Muscle of leg (tissue), 11 donors: Measurements from ENCODE around the gene SLCO6A1. TPM values are rescaled to one million over a fixed set of nuclear protein-coding genes. Genes with fewer than 3 reads are reported as not detected.

Experiments used
- DNase-seq: peaks from one replicate; pipeline ENCODE4 v3.0.0; 2013
- H3K27ac ChIP-seq: one replicate; pipeline ENCODE4 v1.5.1; 2013; ENCODE audit warnings: mild to moderate bottlenecking, low read length, control low read depth
- H3K27me3 ChIP-seq: one replicate; pipeline ENCODE4 v1.6.1; 2013; ENCODE audit warnings: low read length; ENCODE audit not compliant: control insufficient read depth, insufficient read depth
- H3K36me3 ChIP-seq: one replicate; pipeline ENCODE4 v1.6.1; 2013; ENCODE audit warnings: low read length; ENCODE audit not compliant: control insufficient read depth, insufficient read depth
- H3K4me1 ChIP-seq: one replicate; pipeline ENCODE4 v1.6.1; 2013; ENCODE audit warnings: low read length; ENCODE audit not compliant: control insufficient read depth, insufficient read depth
- H3K4me3 ChIP-seq: one replicate; pipeline ENCODE4 v1.5.1; 2013; ENCODE audit warnings: low read length, control low read depth
- H3K9me3 ChIP-seq: replicated peaks from 2 replicates; pipeline ENCODE4 v1.6.1; 2013; ENCODE audit warnings: low read depth, low read length; ENCODE audit not compliant: control insufficient read depth
- WGBS: methylation state at CpG from one replicate; pipeline ENCODE4 v1.1.5; 2013; ENCODE audit warnings: missing lambda C conversion rate; ENCODE audit not compliant: insufficient coverage; 5-methylcytosine and 5-hydroxymethylcytosine counted together
- polyA plus RNA-seq, 8 donors: library from polyadenylated mRNA; unstranded; fragments of 120-200 nt; gene quantifications; one replicate each; pipeline versions ENCODE4 v1.2.1 to v1.2.3, GENCODE V29; 2013; ENCODE audit warnings: inconsistent platforms in 1 of 8, low replicate concordance in 1 of 8; ENCODE audit not compliant: insufficient read length in 8 of 8, insufficient read depth in 1 of 8
- total RNA-seq: library from RNA; stranded (reverse); fragments of 120-200 nt; gene quantifications from one replicate; pipeline ENCODE4 v1.2.4, GENCODE V29; 2013

Gene SLCO6A1
- total and polyA plus RNA-seq, 9 donors: 0.30 to 0.61 (median 0.37) TPM; not detected in 4

DNA sequence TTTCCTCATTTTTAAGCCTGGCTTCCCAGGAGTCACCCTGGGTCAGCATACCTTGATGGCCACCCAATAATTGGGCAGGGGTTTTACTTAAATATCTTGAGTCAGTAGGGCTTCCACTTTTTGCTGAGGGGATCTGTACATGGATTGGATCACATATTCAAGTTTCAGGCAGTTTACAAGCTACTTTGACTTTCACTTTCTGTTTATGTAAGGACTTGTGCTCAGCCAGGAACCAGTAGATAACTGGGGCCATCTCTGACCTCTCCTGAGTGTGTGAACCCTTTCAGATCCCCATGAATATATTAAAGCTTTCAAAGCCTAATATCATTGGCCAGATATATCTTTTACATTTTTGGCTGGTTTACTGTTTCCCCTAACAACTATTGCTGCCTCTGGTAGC lies 45.1 kb downstream of the SLCO6A1 start:
- H3K27me3 ChIP-seq: no peaks in the 10 kb centered on the region
- no peak overlapping the region for H3K4me3 ChIP-seq
- H3K9me3 ChIP-seq: peaks cover 6% of the 10 kb centered on the region
- no peaks in the 10 kb centered on the region for H3K4me1 ChIP-seq
- H3K27ac ChIP-seq: no peak overlapping the region
- no peaks in the 10 kb centered on the region for H3K36me3 ChIP-seq
- no peak for DNase-seq

DNA sequence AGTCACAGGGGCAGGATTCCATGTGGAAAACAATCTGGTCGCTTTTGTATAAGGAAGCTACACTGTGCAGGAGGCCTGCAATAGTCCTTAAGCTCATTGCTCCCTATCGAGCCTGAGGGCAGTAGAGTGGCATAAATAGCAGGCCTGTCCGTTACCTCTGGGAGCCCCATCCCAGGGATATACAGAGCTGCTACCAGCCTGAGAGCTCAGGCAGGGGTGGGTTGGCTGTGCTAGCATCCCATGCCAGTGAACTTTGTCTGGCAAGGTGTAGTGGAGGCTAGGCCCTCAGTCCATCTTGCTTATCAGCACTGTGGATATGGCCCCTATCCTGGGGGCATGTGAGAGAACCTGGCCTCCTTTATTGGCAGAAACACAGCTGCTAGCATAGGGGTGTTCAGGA lies 47.7 kb downstream of the SLCO6A1 start:
- no peaks in the 10 kb centered on the region for H3K36me3 ChIP-seq
- WGBS: 81% methylated on average over 3 of the region's 3 CpGs
- no peaks in the 10 kb centered on the region for H3K27me3 ChIP-seq
- H3K9me3 ChIP-seq: peaks cover 6% of the 10 kb centered on the region
- H3K27ac ChIP-seq: no peak overlapping the region
- no peaks in the 10 kb centered on the region for H3K4me1 ChIP-seq
- H3K4me3 ChIP-seq: no peak overlapping the region
- DNase-seq: no peak

DNA sequence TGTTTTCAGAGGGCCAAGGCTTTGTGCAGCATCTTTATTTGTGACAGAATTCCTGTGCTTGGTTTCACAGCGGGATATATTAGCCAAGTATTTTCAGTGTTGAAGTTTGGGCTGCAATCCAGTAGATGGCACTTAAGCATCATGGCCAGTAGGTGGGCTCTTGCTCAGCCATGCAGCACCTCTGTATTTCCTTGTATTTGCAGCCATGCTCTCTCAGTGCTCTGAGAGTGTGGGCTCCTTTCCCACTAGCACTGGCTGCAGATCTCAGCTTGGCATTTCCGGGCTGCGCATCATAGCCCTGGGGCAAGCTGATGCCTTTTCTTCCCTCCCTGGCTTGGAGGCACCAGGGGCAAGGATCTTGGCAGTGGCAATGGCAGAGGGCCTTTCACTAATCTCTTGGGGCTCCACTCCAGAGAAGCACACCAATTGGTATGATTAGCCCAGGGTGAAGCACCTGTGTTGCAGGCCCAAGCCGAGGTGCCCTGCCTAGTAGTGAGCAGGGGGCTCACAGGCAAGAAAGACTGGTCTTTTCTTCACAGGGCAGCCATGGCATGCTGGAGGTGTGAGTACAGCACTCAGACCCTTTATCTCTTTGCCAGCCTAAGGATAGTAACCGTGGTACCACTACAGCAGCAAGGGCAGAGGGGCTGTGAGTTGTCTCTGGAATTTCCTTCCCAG lies 48.3 kb downstream of the SLCO6A1 start:
- H3K4me1 ChIP-seq: no peaks in the 10 kb centered on the region
- no peak for DNase-seq
- H3K36me3 ChIP-seq: no peaks in the 10 kb centered on the region
- H3K27ac ChIP-seq: no peak overlapping the region
- H3K4me3 ChIP-seq: no peak overlapping the region
- peaks cover 6% of the 10 kb centered on the region for H3K9me3 ChIP-seq
- 80% methylated on average over 4 of the region's 5 CpGs for WGBS
- H3K27me3 ChIP-seq: no peaks in the 10 kb centered on the region

DNA sequence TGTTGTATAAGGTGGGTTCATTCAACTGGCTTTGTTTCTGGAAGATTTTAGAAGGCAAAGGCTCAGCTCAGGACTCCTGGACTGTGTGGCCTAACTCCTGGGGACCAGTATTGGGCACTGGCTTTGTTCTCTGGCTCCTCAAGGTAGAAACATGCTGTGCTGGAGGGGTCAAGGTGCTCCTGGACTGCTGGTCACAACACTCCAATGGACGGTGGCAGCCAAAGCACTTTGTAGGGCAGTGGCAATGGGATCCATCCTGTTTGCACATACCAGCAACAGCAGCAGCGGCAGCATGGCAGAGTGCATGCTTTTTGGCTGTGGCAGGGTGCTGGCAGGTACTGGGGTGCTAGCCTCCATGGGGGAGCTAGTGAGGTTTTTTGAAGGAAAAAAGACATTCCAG lies 65.3 kb downstream of the SLCO6A1 start:
- no peaks in the 10 kb centered on the region for H3K27me3 ChIP-seq

DNA sequence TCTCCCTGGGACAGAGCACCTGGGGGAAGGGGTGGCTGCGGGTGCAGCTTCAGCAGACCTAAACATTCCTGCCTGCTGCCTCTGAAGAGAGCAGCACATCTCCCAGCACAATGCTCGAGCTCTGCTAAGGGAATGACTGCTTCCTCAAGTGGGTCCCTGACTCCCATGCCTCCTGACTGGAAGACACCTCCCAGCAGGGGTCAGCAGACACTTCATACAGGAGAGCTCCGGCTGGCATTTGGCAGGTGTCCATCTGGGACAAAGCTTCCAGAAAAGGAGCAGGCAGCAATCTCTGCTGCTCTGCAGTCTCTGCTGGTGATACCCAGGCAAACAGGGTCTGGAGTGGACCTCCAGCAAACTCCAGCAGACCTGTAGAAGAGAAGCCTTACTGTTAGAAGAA lies 77.2 kb downstream of the SLCO6A1 start:
- 79% methylated on average over 3 of the region's 3 CpGs for WGBS
- peak; percentile 3 for DNase-seq
- Histone ChIP-seq H3K27ac (no peak overlapping the region), H3K36me3 (no peaks in the 10 kb centered on the region), H3K4me3 (no peak overlapping the region), H3K9me3 (no peaks in the 10 kb centered on the region), H3K4me1 (no peaks in the 10 kb centered on the region), H3K27me3 (no peaks in the 10 kb centered on the region)

More for the DNA sequence above, 65.3 kb downstream of the SLCO6A1 start:
- H3K36me3 ChIP-seq: no peaks in the 10 kb centered on the region
- no peaks in the 10 kb centered on the region for H3K4me1 ChIP-seq
- H3K27ac ChIP-seq: no peak overlapping the region
- WGBS: 0% methylated on average over 1 of the region's 2 CpGs
- no peak for DNase-seq
- peaks cover 2% of the 10 kb centered on the region for H3K9me3 ChIP-seq
- H3K4me3 ChIP-seq: no peak overlapping the region

DNA sequence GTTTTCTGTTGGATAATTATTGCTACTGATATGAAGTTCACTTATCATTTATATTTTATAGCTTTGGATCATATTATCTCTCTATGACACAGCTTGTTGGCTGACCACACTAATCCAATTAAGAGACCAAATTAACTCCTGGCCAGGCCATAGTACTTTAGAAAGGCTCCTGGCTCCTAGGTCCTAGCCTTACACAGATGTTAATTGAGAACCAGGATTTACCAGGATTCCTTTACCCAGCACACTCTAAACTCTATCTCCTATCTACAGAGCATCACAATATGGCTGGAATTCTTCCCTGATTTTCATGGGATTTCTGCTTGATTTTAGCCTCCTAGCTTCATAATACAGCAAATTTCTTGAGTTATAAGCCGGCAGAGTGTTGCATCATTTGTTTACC lies 80.3 kb downstream of the SLCO6A1 start:
- Histone ChIP-seq H3K27ac (no peak overlapping the region), H3K4me1 (no peaks in the 10 kb centered on the region), H3K4me3 (no peak overlapping the region), H3K27me3 (no peaks in the 10 kb centered on the region), H3K36me3 (no peaks in the 10 kb centered on the region), H3K9me3 (no peaks in the 10 kb centered on the region)
- no CpG with 5 or more reads among the region's 1 CpG for WGBS
- no peak for DNase-seq

DNA sequence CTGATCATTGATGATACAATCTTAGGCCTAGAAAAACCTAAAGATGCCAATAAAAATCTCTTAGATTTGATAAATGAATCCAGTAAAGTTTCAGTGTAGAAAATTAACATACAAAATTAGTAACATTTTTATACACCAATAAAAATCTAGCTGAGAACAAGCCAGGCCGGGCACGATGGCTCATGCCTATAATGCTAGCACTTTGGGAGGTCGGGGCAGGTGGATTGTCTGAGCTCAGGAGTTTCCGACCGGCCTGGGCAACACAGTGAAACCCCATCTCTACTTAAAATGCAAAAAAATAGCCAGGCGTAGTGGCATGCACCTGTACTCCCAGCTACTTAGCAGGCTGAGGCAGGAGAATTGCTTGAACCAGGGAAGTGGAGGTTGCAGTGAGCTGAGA lies 84.4 kb downstream of the SLCO6A1 start:
- Histone ChIP-seq H3K36me3 (no peaks in the 10 kb centered on the region), H3K27ac (no peak overlapping the region), H3K27me3 (no peaks in the 10 kb centered on the region), H3K4me1 (no peaks in the 10 kb centered on the region), H3K4me3 (no peak overlapping the region), H3K9me3 (no peaks in the 10 kb centered on the region)
- 100% methylated on average over 3 of the region's 6 CpGs for WGBS
- DNase-seq: no peak

DNA sequence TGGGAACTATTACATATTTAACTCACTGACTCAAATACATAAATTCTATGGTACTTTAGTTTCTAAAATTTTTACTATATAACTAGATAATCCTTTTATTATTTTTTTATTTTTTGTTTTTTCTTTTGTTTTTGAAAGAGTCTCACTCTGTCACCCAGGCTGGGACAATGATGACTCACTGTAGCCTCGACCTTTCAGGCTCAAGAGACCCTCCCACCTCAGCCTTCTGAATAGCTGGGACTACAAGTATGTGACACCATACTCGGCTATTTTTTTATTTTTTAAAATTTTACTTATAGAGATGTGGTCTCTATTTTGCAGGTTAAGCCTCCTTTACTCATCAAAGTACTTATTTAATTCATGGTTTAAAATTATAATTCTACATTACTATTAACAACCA lies 110.6 kb downstream of the SLCO6A1 start:
- peaks cover 11% of the 10 kb centered on the region for H3K9me3 ChIP-seq
- no peak overlapping the region for H3K27ac ChIP-seq
- WGBS: no CpG with 5 or more reads among the region's 2 CpGs

DNA sequence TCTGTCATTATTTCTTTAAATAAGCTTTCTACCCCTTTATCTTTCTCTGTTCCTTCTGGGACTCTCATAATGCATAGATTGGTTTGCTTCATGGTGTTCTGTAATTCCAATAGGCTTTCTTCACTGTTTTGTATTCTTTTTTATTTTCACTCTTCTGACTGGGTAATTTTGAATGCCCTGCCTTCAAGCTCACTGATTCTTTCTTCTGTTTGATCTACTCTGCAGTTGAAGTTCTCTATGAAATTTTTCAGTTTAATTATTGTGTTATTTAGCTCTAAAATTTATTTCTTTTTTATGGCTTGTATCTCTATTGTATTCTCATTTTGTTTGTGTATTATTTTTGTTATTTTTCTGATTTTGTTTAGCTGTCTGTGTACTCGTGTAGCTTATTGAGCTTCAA lies 113.4 kb downstream of the SLCO6A1 start:
- no peak for DNase-seq
- Histone ChIP-seq H3K4me3 (no peak overlapping the region), H3K36me3 (no peaks in the 10 kb centered on the region), H3K27ac (no peak overlapping the region), H3K4me1 (no peaks in the 10 kb centered on the region), H3K27me3 (no peaks in the 10 kb centered on the region), H3K9me3 (peaks cover 11% of the 10 kb centered on the region)
- WGBS: no CpG with 5 or more reads among the region's 1 CpG

More for the DNA sequence above, 110.6 kb downstream of the SLCO6A1 start:
- no peaks in the 10 kb centered on the region for H3K27me3 ChIP-seq
- H3K36me3 ChIP-seq: no peaks in the 10 kb centered on the region
- H3K4me3 ChIP-seq: no peak overlapping the region
- no peaks in the 10 kb centered on the region for H3K4me1 ChIP-seq
- no peak for DNase-seq

DNA sequence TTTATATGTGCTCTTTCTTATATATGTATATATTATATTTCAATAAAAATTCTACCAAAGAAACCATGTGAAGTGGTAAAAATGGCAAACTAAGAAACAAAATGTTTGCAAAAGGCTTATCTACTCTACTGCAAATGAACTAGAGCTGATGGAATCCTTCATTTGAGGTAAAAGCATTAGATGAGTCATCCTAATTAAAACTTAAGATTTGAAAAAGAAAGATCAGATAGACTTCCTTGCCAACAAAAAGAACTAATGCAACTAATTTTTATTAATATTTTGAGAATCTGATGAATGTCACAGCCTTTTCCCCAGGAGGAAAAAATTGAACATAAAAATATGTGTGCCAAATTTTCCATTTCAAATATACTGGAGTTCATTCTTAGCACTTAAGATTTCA lies 118.6 kb downstream of the SLCO6A1 start:
- no peak overlapping the region for H3K4me3 ChIP-seq
- H3K27me3 ChIP-seq: no peaks in the 10 kb centered on the region
- H3K4me1 ChIP-seq: no peaks in the 10 kb centered on the region
- H3K27ac ChIP-seq: no peak overlapping the region
- H3K9me3 ChIP-seq: no peaks in the 10 kb centered on the region
- H3K36me3 ChIP-seq: no peaks in the 10 kb centered on the region
- no peak for DNase-seq

DNA sequence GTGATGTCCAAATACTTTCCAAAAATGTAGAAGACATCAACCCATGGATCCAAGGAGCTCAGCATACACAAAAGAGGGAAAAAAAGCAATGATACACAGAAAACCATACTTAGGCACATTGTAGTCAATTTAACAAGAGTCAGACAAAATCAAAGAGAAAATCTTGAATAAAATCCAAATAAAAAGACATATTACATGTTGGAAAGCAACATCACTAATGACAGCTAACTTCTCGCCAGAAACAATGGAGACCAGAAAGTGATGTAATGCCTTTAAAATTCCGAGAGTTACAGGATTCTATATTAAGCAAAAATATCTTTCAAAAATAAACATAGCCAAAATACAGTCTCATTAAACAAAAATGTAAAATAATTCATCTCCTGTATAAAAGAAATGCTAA lies 122.9 kb downstream of the SLCO6A1 start:
- no peaks in the 10 kb centered on the region for H3K36me3 ChIP-seq
- no peaks in the 10 kb centered on the region for H3K27me3 ChIP-seq
- peak overlapping the region; percentile 11 for H3K27ac ChIP-seq
- no peak overlapping the region for H3K4me3 ChIP-seq
- H3K4me1 ChIP-seq: no peaks in the 10 kb centered on the region
- no CpG with 5 or more reads among the region's 2 CpGs for WGBS
- peak; percentile 71 for DNase-seq
- H3K9me3 ChIP-seq: no peaks in the 10 kb centered on the region
